Bronchial epithelial cell (primary cell): ENCODE data around the gene TMEM225B. TPM values are rescaled to one million over a fixed set of nuclear protein-coding genes. Genes with fewer than 3 reads are reported as not detected.

Source experiments
- DNase-seq: peaks from one replicate; pipeline ENCODE4 v3.0.0-alpha.2; 2010; ENCODE audit warnings: low read depth
- FAIRE-seq: peaks from 2 replicates; lab custom pipeline; 2011; peaks lifted over from hg19 to GRCh38; lab: Jason Lieb, UNC
- H3K27me3 ChIP-seq: 2 replicates; pipeline ENCODE4 v1.5.1; 2011; ENCODE audit warnings: low read length; ENCODE audit not compliant: control insufficient read depth, insufficient read depth
- H3K36me3 ChIP-seq: 2 replicates; pipeline ENCODE4 v1.5.1; 2011; ENCODE audit warnings: low read length; ENCODE audit not compliant: control insufficient read depth, insufficient read depth
- H3K4me3 ChIP-seq: 2 replicates; pipeline ENCODE4 v1.5.1; 2011; ENCODE audit warnings: mild to moderate bottlenecking, low read depth, low read length, control low read depth
- CTCF ChIP-seq: IDR thresholded peaks from 2 replicates; pipeline ENCODE4 v1.5.1; 2011; ENCODE audit warnings: mild to moderate bottlenecking, moderate library complexity, low read length, control low read depth, inconsistent platforms; ENCODE audit not compliant: insufficient read depth, severe bottlenecking
- total RNA-seq: library from RNA; depleted of rRNA; stranded (reverse); fragments of >200 nt; gene quantifications from 2 replicates; pipeline ENCODE4 v1.2.1, GENCODE V29; 2014

Gene TMEM225B
- total RNA-seq, 1 donor from 2014 or later, result 0.53 TPM

GRCh38 chr7:99606531-99606930 is 8.5 kb downstream of the TMEM225B start:
- H3K4me3 ChIP-seq, result no peak overlapping the region
- no peak for TF ChIP-seq CTCF
- DNase-seq (no peak), FAIRE-seq (no peak)
- no peaks in the 10 kb centered on the region for H3K36me3 ChIP-seq
- H3K27me3 ChIP-seq, result no peaks in the 10 kb centered on the region

- Histone ChIP-seq H3K36me3 (no peaks in the 10 kb centered on the region), H3K27me3 (no peaks in the 10 kb centered on the region), H3K4me3 (no peak overlapping the region)
- TF ChIP-seq CTCF, result no peak
- DNase-seq (no peak), FAIRE-seq (no peak)
Observed at GRCh38 chr7:99607548-99607947, 9.5 kb downstream of the TMEM225B start.

DNA sequence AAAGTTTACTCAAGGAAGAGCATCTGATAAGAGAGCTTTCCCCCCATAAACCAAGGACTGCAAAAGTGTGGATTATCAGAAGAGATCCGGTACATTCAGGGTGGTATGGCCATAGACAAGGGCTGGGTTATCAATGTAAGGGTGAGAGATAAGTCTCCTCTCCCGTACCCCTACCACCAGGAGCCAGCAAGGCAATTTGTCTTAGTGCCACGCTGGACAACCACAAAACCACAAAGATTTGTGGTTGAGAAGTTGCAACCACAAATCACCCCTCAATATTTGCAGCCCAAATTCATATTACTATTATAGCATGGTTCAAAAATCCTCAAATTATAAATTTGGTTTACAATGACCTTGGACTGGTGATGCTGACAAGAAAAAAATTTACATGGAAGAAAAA is 16.4 kb downstream of the TMEM225B start:
- H3K36me3 ChIP-seq, result peaks cover 2% of the 10 kb centered on the region
- no peak for TF ChIP-seq CTCF
- no peak for FAIRE-seq
- H3K27me3 ChIP-seq, result no peaks in the 10 kb centered on the region
- DNase-seq, result no peak
- no peak overlapping the region for H3K4me3 ChIP-seq

- Histone ChIP-seq H3K27me3 (no peaks in the 10 kb centered on the region), H3K36me3 (peaks cover 6% of the 10 kb centered on the region), H3K4me3 (no peak overlapping the region)
- TF ChIP-seq CTCF, result no peak
- DNase-seq, result no peak
- FAIRE-seq, result no peak
Observed at GRCh38 chr7:99615989-99616358, 17.9 kb downstream of the TMEM225B start.

- DNase-seq (peak; percentile 82), FAIRE-seq (no peak)
- H3K27me3 ChIP-seq, result no peaks in the 10 kb centered on the region
- H3K4me3 ChIP-seq, result peak within 1 kb of the TSS; percentile 73
- peak; percentile 39 for TF ChIP-seq CTCF
- peaks cover 8% of the 10 kb centered on the region for H3K36me3 ChIP-seq
Observed at GRCh38 chr7:99616359-99617191, 18.5 kb downstream of the TMEM225B start, which contains the start of gene ZSCAN25. Gene ZSCAN25, plus strand, starts transcription at chr7:99616946. Its CDS starts 2,661 bp downstream, at chr7:99619607.
